Subcutaneous adipose tissue (tissue), 4 donors: ENCODE data around the gene BIRC2. TPM values are rescaled to one million over a fixed set of nuclear protein-coding genes. Genes with fewer than 3 reads are reported as not detected.

ENCODE experiments used
- total RNA-seq, 4 donors: library from RNA; depleted of rRNA; stranded (reverse); fragments of >200 nt; gene quantifications; one replicate each; pipeline ENCODE4 v1.1.0, GENCODE V29; 2016
- TF ChIP-seq, protein P1 (sequence below): fragments of 450-650 bp; IDR thresholded peaks from one replicate; pipeline ENCODE4 v1.5.1; 2016; ENCODE audit warnings: low read depth, mild to moderate bottlenecking, control low read depth, antibody characterized with exemption, moderate library complexity

BIRC2 gene
- total RNA-seq, result 10 to 100 TPM; 41.6 to 91.8 (median 55.4) TPM

DNA sequence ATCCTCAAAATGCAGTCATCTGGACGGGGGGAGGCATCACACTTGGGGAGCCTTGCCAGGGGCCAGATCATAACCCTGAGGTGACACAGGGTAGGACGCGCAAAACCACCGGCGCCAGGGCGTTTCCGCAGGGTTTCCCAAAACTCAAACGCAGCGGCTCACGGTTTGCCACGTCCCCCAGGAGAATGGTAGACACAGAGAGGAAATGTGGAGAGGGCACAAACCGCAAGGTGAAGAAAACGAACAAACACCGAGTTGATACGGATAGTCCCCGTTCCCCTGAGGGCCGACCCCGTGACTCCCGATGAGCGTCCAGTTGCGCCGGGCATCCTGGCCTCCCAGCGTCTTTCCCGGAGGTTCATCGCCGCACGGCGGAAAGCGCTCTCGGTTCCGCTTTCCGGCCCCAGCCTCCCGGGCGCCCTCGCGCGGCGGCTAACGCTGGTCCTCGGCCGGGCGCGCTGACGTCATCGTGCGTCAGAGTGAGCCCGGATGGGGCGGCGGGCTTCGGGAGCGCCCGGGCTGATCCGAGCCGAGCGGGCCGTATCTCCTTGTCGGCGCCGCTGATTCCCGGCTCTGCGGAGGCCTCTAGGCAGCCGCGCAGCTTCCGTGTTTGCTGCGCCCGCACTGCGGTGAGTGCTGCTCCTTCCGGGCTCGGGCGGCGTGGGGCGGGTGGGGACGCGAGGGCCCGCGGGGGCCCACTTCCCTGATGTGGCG, at the start of gene BIRC2:
TSS of gene BIRC2 (plus strand) at position 467 of the 714 bp plus-strand sequence. CDS start 2,641 bp downstream, outside the sequence.
- TF ChIP-seq, protein P1, sequence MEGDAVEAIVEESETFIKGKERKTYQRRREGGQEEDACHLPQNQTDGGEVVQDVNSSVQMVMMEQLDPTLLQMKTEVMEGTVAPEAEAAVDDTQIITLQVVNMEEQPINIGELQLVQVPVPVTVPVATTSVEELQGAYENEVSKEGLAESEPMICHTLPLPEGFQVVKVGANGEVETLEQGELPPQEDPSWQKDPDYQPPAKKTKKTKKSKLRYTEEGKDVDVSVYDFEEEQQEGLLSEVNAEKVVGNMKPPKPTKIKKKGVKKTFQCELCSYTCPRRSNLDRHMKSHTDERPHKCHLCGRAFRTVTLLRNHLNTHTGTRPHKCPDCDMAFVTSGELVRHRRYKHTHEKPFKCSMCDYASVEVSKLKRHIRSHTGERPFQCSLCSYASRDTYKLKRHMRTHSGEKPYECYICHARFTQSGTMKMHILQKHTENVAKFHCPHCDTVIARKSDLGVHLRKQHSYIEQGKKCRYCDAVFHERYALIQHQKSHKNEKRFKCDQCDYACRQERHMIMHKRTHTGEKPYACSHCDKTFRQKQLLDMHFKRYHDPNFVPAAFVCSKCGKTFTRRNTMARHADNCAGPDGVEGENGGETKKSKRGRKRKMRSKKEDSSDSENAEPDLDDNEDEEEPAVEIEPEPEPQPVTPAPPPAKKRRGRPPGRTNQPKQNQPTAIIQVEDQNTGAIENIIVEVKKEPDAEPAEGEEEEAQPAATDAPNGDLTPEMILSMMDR, result no peak

DNA sequence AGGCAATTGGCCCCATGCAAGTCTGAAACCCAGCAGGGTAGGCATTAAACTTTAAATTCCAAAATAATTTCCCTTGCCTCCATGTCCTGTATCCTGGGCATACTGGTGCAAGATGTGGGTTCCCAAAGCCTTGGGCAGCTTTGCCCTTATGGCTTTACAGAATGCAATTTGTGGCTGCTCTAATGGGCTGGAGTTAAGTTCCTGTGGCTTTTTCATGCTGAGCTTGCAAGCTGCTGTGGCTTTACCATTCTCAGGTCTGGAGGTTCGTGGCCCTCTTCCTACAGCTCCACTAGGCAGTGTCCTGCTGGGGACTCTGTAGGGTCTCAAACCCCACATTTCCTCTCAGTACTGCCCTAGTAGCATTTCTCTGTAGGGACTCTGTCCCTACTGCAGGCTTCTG, 44.8 kb upstream of the BIRC2 start:
- TF ChIP-seq, protein P1, result no peak

DNA sequence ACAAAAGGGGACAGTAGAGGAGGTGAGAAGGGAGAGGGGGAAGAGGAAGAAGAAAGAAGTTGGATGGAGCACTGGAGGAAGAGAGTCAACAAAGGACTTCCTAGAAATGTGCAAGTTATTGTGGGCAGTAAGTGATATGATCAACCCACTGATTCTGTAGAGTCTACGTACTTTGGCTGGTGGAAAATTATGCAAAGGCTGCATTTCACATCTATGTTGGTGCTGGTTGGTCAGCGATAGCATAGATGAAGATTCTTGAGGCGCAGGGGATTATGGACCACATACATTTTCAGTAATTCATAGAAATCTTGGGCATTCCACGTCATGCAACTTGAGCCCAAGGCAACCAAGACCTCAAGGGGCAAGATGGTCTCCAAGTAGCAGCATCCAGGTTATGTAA, 42.3 kb upstream of the BIRC2 start:
- TF ChIP-seq, protein P1, result no peak

- TF ChIP-seq, protein P1, result no peak
Observed at GRCh38 chr11:102305352-102306047, 41.5 kb upstream of the BIRC2 start.

DNA sequence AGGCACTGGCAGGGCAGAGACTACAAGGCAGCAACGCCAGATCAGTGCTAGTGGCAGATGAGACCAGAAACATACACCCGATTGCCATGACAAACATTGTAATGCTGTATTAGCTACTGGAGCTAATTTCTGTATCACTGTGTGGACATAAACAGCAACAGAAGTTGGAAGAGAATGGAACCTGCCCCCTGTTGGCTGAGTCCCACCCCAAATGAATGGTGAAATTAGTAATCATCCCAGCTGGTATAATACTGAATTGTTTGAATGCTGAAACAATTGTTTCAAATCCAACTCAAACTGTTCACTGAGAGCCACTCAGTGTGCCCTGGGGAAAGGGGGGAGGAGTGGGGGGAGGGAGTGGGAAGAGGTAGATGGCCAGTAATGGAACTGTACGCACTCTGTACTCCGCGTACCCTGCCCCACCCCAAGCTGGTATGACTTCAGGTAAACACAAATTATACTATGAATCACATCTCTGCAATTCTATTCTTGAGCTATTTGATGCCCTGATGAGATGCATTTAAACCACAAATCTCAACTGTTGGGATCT, 40.9 kb upstream of the BIRC2 start:
- TF ChIP-seq, protein P1, result no peak

- TF ChIP-seq, protein P1, result no peak
Observed at GRCh38 chr11:102306817-102307726, 39.9 kb upstream of the BIRC2 start.
